SK-N-SH (cell line): ENCODE data around the gene RBM10.

ENCODE experiments used
- EZH2phosphoT487 ChIP-seq: fragments of 200-600 bp; sonication (generic); IDR thresholded peaks from 2 replicates; pipeline ENCODE4 v1.6.1; 2017; ENCODE audit warnings: low read depth, mixed run types, mild to moderate bottlenecking, antibody characterized with exemption, moderate library complexity, borderline replicate concordance
- FOXM1 ChIP-seq: IDR thresholded peaks from 2 replicates; pipeline ENCODE4 v1.4.0; 2012; ENCODE audit warnings: low read depth, mild to moderate bottlenecking
- GABPA ChIP-seq: IDR thresholded peaks from 2 replicates; pipeline ENCODE4 v1.4.0; 2012; ENCODE audit warnings: low read depth, mild to moderate bottlenecking
- NFIC ChIP-seq: IDR thresholded peaks from 2 replicates; pipeline ENCODE4 v1.4.0; 2012; ENCODE audit warnings: borderline replicate concordance
- PBX3 ChIP-seq: IDR thresholded peaks from 2 replicates; pipeline ENCODE4; 2012
- USF2 ChIP-seq: fragments of 150-350 bp; IDR thresholded peaks from 2 replicates; pipeline ENCODE4 v1.6.1; 2017; ENCODE audit warnings: antibody characterized with exemption, low read length, low read depth, borderline replicate concordance
- TF ChIP-seq, protein P1 (sequence below): fragments of 200-600 bp; sonication (generic); IDR thresholded peaks from 2 replicates; pipeline ENCODE4 v1.6.1; 2017; ENCODE audit warnings: antibody characterized with exemption, mild to moderate bottlenecking, moderate library complexity

DNA sequence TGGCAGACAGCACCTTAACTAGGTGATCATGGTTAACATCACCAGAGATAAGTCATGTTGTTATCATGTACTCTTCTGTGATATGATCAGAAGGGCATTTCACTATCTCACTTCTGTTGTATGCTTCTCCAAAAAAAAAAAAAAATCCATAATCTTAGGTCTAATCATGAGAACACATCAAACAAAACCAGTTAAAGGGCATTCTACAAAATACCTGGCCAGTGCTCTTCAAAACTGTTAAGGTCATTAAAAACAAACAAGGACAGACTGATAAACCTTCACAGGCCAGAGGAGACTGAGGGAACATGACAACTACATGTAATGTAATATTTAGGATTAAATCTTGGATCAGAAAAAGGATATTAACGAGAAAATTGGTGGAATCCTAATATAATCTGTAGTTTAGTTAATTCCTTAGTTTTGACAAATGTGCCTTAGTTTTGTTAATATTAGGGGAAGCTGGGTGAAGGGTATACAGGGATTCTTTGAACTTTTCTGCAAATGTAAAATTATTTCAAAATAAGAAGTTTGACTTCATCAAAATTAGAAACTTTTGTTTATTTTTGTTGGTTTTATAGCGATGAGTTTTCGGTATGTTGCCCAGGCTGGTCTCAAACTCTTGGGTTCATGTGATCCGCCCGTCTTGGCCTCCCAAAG, 18.0 kb downstream of the RBM10 start:
- TF ChIP-seq PBX3 (no peak), NFIC (no peak), FOXM1 (no peak), GABPA (no peak), USF2 (no peak), EZH2phosphoT487 (no peak)
- TF ChIP-seq, protein P1, sequence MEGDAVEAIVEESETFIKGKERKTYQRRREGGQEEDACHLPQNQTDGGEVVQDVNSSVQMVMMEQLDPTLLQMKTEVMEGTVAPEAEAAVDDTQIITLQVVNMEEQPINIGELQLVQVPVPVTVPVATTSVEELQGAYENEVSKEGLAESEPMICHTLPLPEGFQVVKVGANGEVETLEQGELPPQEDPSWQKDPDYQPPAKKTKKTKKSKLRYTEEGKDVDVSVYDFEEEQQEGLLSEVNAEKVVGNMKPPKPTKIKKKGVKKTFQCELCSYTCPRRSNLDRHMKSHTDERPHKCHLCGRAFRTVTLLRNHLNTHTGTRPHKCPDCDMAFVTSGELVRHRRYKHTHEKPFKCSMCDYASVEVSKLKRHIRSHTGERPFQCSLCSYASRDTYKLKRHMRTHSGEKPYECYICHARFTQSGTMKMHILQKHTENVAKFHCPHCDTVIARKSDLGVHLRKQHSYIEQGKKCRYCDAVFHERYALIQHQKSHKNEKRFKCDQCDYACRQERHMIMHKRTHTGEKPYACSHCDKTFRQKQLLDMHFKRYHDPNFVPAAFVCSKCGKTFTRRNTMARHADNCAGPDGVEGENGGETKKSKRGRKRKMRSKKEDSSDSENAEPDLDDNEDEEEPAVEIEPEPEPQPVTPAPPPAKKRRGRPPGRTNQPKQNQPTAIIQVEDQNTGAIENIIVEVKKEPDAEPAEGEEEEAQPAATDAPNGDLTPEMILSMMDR, result no peak
